H9 (cell line): ENCODE results near the gene CPAMD8. TPM values are rescaled to one million over a fixed set of nuclear protein-coding genes. Genes with fewer than 3 reads are reported as not detected.

ENCODE experiments used
- DNase-seq: peaks from one replicate; pipeline ENCODE4 v3.0.0-alpha.2; 2017
- H2AFZ ChIP-seq: one replicate; pipeline ENCODE4 v1.6.1; 2013; ENCODE audit warnings: mild to moderate bottlenecking, low read length, control low read depth, moderate library complexity
- H2AK5ac ChIP-seq: 2 replicates; pipeline ENCODE4 v1.6.1; 2013; ENCODE audit warnings: low read length, control low read depth, mixed read lengths; ENCODE audit not compliant: insufficient read length
- H2BK120ac ChIP-seq: one replicate; pipeline ENCODE4 v1.6.1; 2013; ENCODE audit warnings: low read depth, mild to moderate bottlenecking, low read length, control low read depth, inconsistent platforms; ENCODE audit not compliant: poor library complexity, severe bottlenecking
- H2BK12ac ChIP-seq: 2 replicates; pipeline ENCODE4 v1.6.1; 2013; ENCODE audit warnings: low read length, control low read depth, mixed read lengths, low read depth; ENCODE audit not compliant: insufficient read length
- H2BK15ac ChIP-seq: 2 replicates; pipeline ENCODE4 v1.6.1; 2013; ENCODE audit warnings: low read depth, low read length, control low read depth
- H2BK20ac ChIP-seq: one replicate; pipeline ENCODE4 v1.6.1; 2013; ENCODE audit warnings: low read depth, mild to moderate bottlenecking, low read length, control low read depth, inconsistent platforms; ENCODE audit not compliant: poor library complexity, severe bottlenecking
- H2BK5ac ChIP-seq: 2 replicates; pipeline ENCODE4 v1.6.1; 2013; ENCODE audit warnings: low read length, control low read depth, mixed read lengths; ENCODE audit not compliant: insufficient read length
- H3K14ac ChIP-seq: 2 replicates; pipeline ENCODE4 v1.6.1; 2013; ENCODE audit warnings: low read length, control low read depth; ENCODE audit not compliant: insufficient read depth
- H3K18ac ChIP-seq: 2 replicates; pipeline ENCODE4 v1.6.1; 2013; ENCODE audit warnings: low read depth, mild to moderate bottlenecking, mixed read lengths, low read length, control low read depth; ENCODE audit not compliant: insufficient read length
- H3K23ac ChIP-seq: 2 replicates; pipeline ENCODE4 v1.6.1; 2013; ENCODE audit warnings: low read length, control low read depth, mixed read lengths, low read depth; ENCODE audit not compliant: insufficient read length
- H3K23me2 ChIP-seq: 2 replicates; pipeline ENCODE4 v1.6.1; 2013; ENCODE audit warnings: low read depth, mild to moderate bottlenecking, mixed read lengths, low read length, control low read depth; ENCODE audit not compliant: insufficient read length, poor library complexity, severe bottlenecking
- H3K27ac ChIP-seq: 2 replicates; pipeline ENCODE4 v1.5.1; 2013; ENCODE audit warnings: low read length, control low read depth, mixed read lengths, low read depth; ENCODE audit not compliant: insufficient read length
- H3K27me3 ChIP-seq: 2 replicates; pipeline ENCODE4 v1.6.1; 2013; ENCODE audit warnings: low read length, control low read depth, inconsistent platforms; ENCODE audit not compliant: insufficient read depth
- H3K4ac ChIP-seq: 2 replicates; pipeline ENCODE4 v1.6.1; 2013; ENCODE audit warnings: low read depth, mild to moderate bottlenecking, control low read depth, inconsistent platforms, low read length, moderate library complexity
- H3K4me1 ChIP-seq: 2 replicates; pipeline ENCODE4 v1.6.1; 2013; ENCODE audit warnings: low read length, control low read depth, inconsistent platforms; ENCODE audit not compliant: insufficient read depth
- H3K4me2 ChIP-seq: 2 replicates; pipeline ENCODE4 v1.6.1; 2013; ENCODE audit warnings: low read length, control low read depth, mixed read lengths; ENCODE audit not compliant: insufficient read length, insufficient read depth
- H3K56ac ChIP-seq: 2 replicates; pipeline ENCODE4 v1.6.1; 2013; ENCODE audit warnings: low read depth, mild to moderate bottlenecking, mixed read lengths, low read length, control low read depth; ENCODE audit not compliant: insufficient read length
- H3K79me1 ChIP-seq: 2 replicates; pipeline ENCODE4 v1.6.1; 2013; ENCODE audit warnings: low read depth, mild to moderate bottlenecking, moderate library complexity, low read length, control low read depth, inconsistent platforms; ENCODE audit not compliant: insufficient read depth, poor library complexity, severe bottlenecking
- H3K79me2 ChIP-seq: 2 replicates; pipeline ENCODE4 v1.6.1; 2013; ENCODE audit warnings: low read length, control low read depth, inconsistent platforms; ENCODE audit not compliant: insufficient read depth
- H3K9ac ChIP-seq: 2 replicates; pipeline ENCODE4 v1.6.1; 2013; ENCODE audit warnings: low read length, control low read depth, mixed read lengths; ENCODE audit not compliant: insufficient read length; ENCODE audit errors: extremely low read depth
- H3K9me3 ChIP-seq: one replicate; pipeline ENCODE4 v1.6.1; 2013; ENCODE audit warnings: low read depth, low read length, inconsistent platforms; ENCODE audit not compliant: control insufficient read depth
- H3T11ph ChIP-seq: one replicate; pipeline ENCODE4 v1.6.1; 2013; ENCODE audit warnings: mild to moderate bottlenecking, low read length, control low read depth, inconsistent platforms
- H4K20me1 ChIP-seq: one replicate; pipeline ENCODE4 v1.6.1; 2013; ENCODE audit not compliant: control insufficient read depth, insufficient read length, insufficient read depth
- H4K5ac ChIP-seq: 2 replicates; pipeline ENCODE4 v1.6.1; 2013; ENCODE audit warnings: low read depth, mild to moderate bottlenecking, mixed read lengths, low read length, control low read depth; ENCODE audit not compliant: insufficient read length
- H4K8ac ChIP-seq: replicated peaks from 2 replicates; pipeline ENCODE4 v1.6.1; 2013; ENCODE audit warnings: low read length, control low read depth, mixed read lengths, low read depth; ENCODE audit not compliant: insufficient read length
- H4K91ac ChIP-seq: 2 replicates; pipeline ENCODE4 v1.6.1; 2013; ENCODE audit warnings: low read depth, mild to moderate bottlenecking, moderate library complexity, mixed read lengths, low read length, control low read depth; ENCODE audit not compliant: insufficient read length
- H3K27ac Mint-ChIP-seq, 3 experiments: 2 replicates in 2 of 3; 3 replicates in 1 of 3; pipeline ENCODE4 v1.8.0; 2020 to 2021; ENCODE audit warnings: mixed read lengths in 3 of 3, mild to moderate bottlenecking in 1 of 3, moderate library complexity in 1 of 3
- H3K27me3 Mint-ChIP-seq: 2 replicates; pipeline ENCODE4 v1.8.0; 2021; ENCODE audit warnings: low read depth, mild to moderate bottlenecking, moderate library complexity, mixed read lengths
- H3K36me3 Mint-ChIP-seq, 3 experiments: 2 replicates in 2 of 3; 3 replicates in 1 of 3; pipeline ENCODE4 v1.8.0; 2020 to 2021; ENCODE audit warnings: low read depth in 3 of 3, mixed read lengths in 3 of 3; ENCODE audit not compliant: insufficient read depth in 1 of 3
- H3K4me1 Mint-ChIP-seq, 2 experiments: 2 replicates each; pipeline ENCODE4 v1.8.0; 2020; ENCODE audit warnings: mixed read lengths in 2 of 2
- H3K4me3 Mint-ChIP-seq, 2 experiments: 2 replicates in 1 of 2; 3 replicates in 1 of 2; pipeline ENCODE4 v1.8.0; 2020 to 2021; ENCODE audit warnings: mild to moderate bottlenecking in 2 of 2, mixed read lengths in 2 of 2, moderate library complexity in 1 of 2
- H3K9me3 Mint-ChIP-seq, 2 experiments: 2 replicates in 1 of 2; 3 replicates in 1 of 2; pipeline ENCODE4 v1.8.0; 2020; ENCODE audit warnings: mild to moderate bottlenecking in 2 of 2, mixed read lengths in 2 of 2, moderate library complexity in 1 of 2
- CTCF ChIP-seq: fragments of 200-600 bp; sonication (generic); conservative IDR thresholded peaks from 3 replicates; pipeline ENCODE4 v1.8.0; 2021; ENCODE audit warnings: antibody characterized with exemption, mild to moderate bottlenecking
- WGBS: extraction: QIAGEN DNeasy Blood & Tissue Kit; methylation state at CpG from one replicate; pipeline ENCODE4 v1.1.7; 2013; ENCODE audit warnings: missing lambda C conversion rate, low lambda C conversion rate, mixed read lengths; ENCODE audit not compliant: insufficient read length; ENCODE audit errors: extremely low coverage; 5-methylcytosine and 5-hydroxymethylcytosine counted together
- total RNA-seq: library from RNA; stranded (reverse); gene quantifications from 2 replicates; pipeline ENCODE4 v1.2.1, GENCODE V29; 2021

CPAMD8 gene
- total RNA-seq, 1 experiment from 2014 or later: 12.0 TPM

GRCh38 chr19:16915734-16916133 is 110.9 kb downstream of the CPAMD8 start:
- H3K9me3 ChIP-seq: peaks cover 7% of the 10 kb centered on the region
- no peak overlapping the region for H2BK15ac ChIP-seq
- no peaks in the 10 kb centered on the region for H3K4me1 ChIP-seq
- no peak overlapping the region for H2BK5ac ChIP-seq
- no peak overlapping the region for H2BK120ac ChIP-seq
- peaks cover 5% of the 10 kb centered on the region for H3K27me3 Mint-ChIP-seq
- H3K18ac ChIP-seq: no peak overlapping the region
- H4K8ac ChIP-seq: no peak overlapping the region
- no peak overlapping the region for H3K9ac ChIP-seq
- H3K4ac ChIP-seq: no peak overlapping the region
- H4K20me1 ChIP-seq: no peaks in the 10 kb centered on the region
- H3K14ac ChIP-seq: no peak overlapping the region
- no peaks in the 10 kb centered on the region for H3K79me2 ChIP-seq
- no peak overlapping the region for H3T11ph ChIP-seq
- no peaks in the 10 kb centered on the region for H3K27me3 ChIP-seq
- no peak overlapping the region for H4K5ac ChIP-seq
- H2BK12ac ChIP-seq: no peak overlapping the region
- H3K56ac ChIP-seq: no peak overlapping the region
- no peak overlapping the region for H3K4me3 Mint-ChIP-seq
- no peak overlapping the region for H3K23ac ChIP-seq
- H3K9me3 Mint-ChIP-seq: peaks cover 30 to 39% of the 10 kb centered on the region in 2 experiments
- no peak for TF ChIP-seq CTCF
- WGBS: no CpG with 5 or more reads among the region's 3 CpGs
- H3K23me2 ChIP-seq: no peaks in the 10 kb centered on the region
- no peaks in the 10 kb centered on the region for H3K4me1 Mint-ChIP-seq
- no peaks in the 10 kb centered on the region for H3K79me1 ChIP-seq
- H3K4me2 ChIP-seq: no peak overlapping the region
- no peak overlapping the region for H2BK20ac ChIP-seq
- DNase-seq: no peak
- H2AK5ac ChIP-seq: no peak overlapping the region
- no peak overlapping the region for H3K27ac ChIP-seq
- no peak overlapping the region for H2AFZ ChIP-seq
- H3K27ac Mint-ChIP-seq: no peak overlapping the region
- no peak overlapping the region for H4K91ac ChIP-seq
- H3K36me3 Mint-ChIP-seq: peaks cover 16 to 33% (median 25%) of the 10 kb centered on the region in 3 experiments
